Astrocyte (in vitro differentiated cells and primary cell): ENCODE data around the gene PTPRO. TPM values are rescaled to one million over a fixed set of nuclear protein-coding genes. Genes with fewer than 3 reads are reported as not detected.

Source experiments
- DNase-seq: peaks from one replicate; pipeline ENCODE4 v3.0.0-alpha.2; 2010; ENCODE audit warnings: low read depth
- FAIRE-seq: peaks from 2 replicates; lab custom pipeline; 2011; peaks lifted over from hg19 to GRCh38; lab: Jason Lieb, UNC
- H2AFZ ChIP-seq: 2 replicates; pipeline ENCODE4 v1.6.0; 2012; ENCODE audit warnings: low read depth, low read length, inconsistent platforms
- H3K27ac ChIP-seq: 2 replicates; pipeline ENCODE4 v1.5.1; 2011; ENCODE audit warnings: low read depth, low read length, inconsistent platforms
- H3K27me3 ChIP-seq: 2 replicates; pipeline ENCODE4 v1.6.0; 2011; ENCODE audit warnings: low read length, inconsistent platforms; ENCODE audit not compliant: insufficient read depth
- H3K36me3 ChIP-seq: 2 replicates; pipeline ENCODE4 v1.5.1; 2011; ENCODE audit warnings: low read length, inconsistent platforms; ENCODE audit not compliant: insufficient read depth
- H3K4me1 ChIP-seq: 2 replicates; pipeline ENCODE4 v1.5.1; 2011; ENCODE audit warnings: low read length, inconsistent platforms; ENCODE audit not compliant: insufficient read depth
- H3K4me2 ChIP-seq: 2 replicates; pipeline ENCODE4 v1.6.0; 2012; ENCODE audit warnings: low read length, inconsistent platforms
- H3K4me3 ChIP-seq: 2 replicates; pipeline ENCODE4 v1.5.1; 2011; ENCODE audit warnings: low read depth, mild to moderate bottlenecking, low read length, inconsistent platforms; ENCODE audit not compliant: insufficient read depth
- H3K79me2 ChIP-seq: 2 replicates; pipeline ENCODE4 v1.6.0; 2012; ENCODE audit warnings: mild to moderate bottlenecking, low read length, inconsistent platforms; ENCODE audit not compliant: insufficient read depth
- H3K9ac ChIP-seq: 2 replicates; pipeline ENCODE4 v1.6.0; 2012; ENCODE audit warnings: mild to moderate bottlenecking, low read length, inconsistent platforms
- H3K9me3 ChIP-seq: 2 replicates; pipeline ENCODE4 v1.5.1; 2012; ENCODE audit warnings: low read depth, mild to moderate bottlenecking, low read length, inconsistent platforms; ENCODE audit not compliant: insufficient read depth
- H4K20me1 ChIP-seq: 2 replicates; pipeline ENCODE4 v1.6.0; 2012; ENCODE audit warnings: low read length, inconsistent platforms; ENCODE audit not compliant: insufficient read depth
- H3K27ac Mint-ChIP-seq: one replicate; pipeline ENCODE4 v1.8.0; 2021; ENCODE audit warnings: mild to moderate bottlenecking, mixed read lengths; ENCODE audit not compliant: unreplicated experiment
- H3K27me3 Mint-ChIP-seq: one replicate; pipeline ENCODE4 v1.8.0; 2021; ENCODE audit warnings: low read depth, mixed read lengths; ENCODE audit not compliant: unreplicated experiment
- H3K36me3 Mint-ChIP-seq: one replicate; pipeline ENCODE4 v1.8.0; 2021; ENCODE audit warnings: low read depth, mixed read lengths; ENCODE audit not compliant: unreplicated experiment
- H3K4me1 Mint-ChIP-seq: one replicate; pipeline ENCODE4 v1.8.0; 2021; ENCODE audit warnings: low read depth, mixed read lengths; ENCODE audit not compliant: unreplicated experiment
- H3K4me3 Mint-ChIP-seq: one replicate; pipeline ENCODE4 v1.8.0; 2021; ENCODE audit warnings: mild to moderate bottlenecking, moderate library complexity, mixed read lengths; ENCODE audit not compliant: unreplicated experiment
- H3K9me3 Mint-ChIP-seq: one replicate; pipeline ENCODE4 v1.8.0; 2021; ENCODE audit warnings: mild to moderate bottlenecking, mixed read lengths; ENCODE audit not compliant: unreplicated experiment
- EZH2 ChIP-seq: IDR thresholded peaks from 2 replicates; pipeline ENCODE4 v1.6.1; 2012; ENCODE audit warnings: mild to moderate bottlenecking, low read length, inconsistent platforms; ENCODE audit not compliant: insufficient read depth
- total RNA-seq: library from RNA; stranded (reverse); gene quantifications from 2 replicates; pipeline ENCODE4 v1.2.1, GENCODE V29; 2021
- TF ChIP-seq, protein P1 (sequence below): IDR thresholded peaks from 2 replicates; pipeline ENCODE4 v1.5.1; 2011; ENCODE audit warnings: low read depth, mild to moderate bottlenecking, inconsistent platforms, low read length, moderate library complexity; ENCODE audit not compliant: insufficient read depth

The PTPRO gene
- total RNA-seq, 1 donor from 2014 or later: 0.39 TPM

DNA sequence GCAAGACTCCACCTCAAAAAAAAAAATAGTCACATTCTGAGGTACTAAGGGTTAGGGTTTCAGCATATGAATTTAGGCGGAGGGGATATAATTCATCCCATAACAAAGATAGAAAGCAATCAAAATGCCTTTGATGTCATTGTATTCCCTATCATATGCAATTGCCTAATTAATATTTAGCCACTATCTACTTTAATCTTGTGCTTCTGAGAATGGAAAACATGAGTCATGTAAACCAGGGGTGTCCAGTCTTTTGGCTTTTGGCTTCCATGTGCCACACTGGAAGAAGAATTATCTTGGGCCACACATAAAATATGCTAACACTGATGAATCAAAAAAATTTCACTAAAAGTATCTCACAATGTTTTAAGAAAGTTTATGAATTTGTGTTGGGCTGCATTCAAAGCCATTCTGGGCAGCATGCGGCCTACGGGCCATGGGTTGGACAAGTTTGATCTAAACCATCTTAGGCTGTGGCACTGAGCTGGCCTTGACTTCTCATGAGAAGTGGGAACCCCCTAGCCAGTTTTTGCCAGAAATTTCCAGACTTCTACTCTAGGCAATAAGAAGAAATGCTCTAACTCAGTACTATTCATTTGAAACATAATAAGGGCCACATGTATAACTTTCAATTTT, 219.8 kb downstream of the PTPRO start:
- H3K9me3 Mint-ChIP-seq: no peaks in the 10 kb centered on the region
- H3K27ac Mint-ChIP-seq: peak overlapping the region; percentile 50
- peaks cover 14% of the 10 kb centered on the region for H3K4me1 Mint-ChIP-seq
- no peaks in the 10 kb centered on the region for H3K27me3 Mint-ChIP-seq
- H3K4me2 ChIP-seq: no peak overlapping the region
- no peaks in the 10 kb centered on the region for H4K20me1 ChIP-seq
- no peak overlapping the region for H3K9ac ChIP-seq
- no peaks in the 10 kb centered on the region for H3K9me3 ChIP-seq
- no peaks in the 10 kb centered on the region for H3K36me3 ChIP-seq
- H3K4me3 ChIP-seq: no peak overlapping the region
- no peak for TF ChIP-seq EZH2
- TF ChIP-seq, protein P1, sequence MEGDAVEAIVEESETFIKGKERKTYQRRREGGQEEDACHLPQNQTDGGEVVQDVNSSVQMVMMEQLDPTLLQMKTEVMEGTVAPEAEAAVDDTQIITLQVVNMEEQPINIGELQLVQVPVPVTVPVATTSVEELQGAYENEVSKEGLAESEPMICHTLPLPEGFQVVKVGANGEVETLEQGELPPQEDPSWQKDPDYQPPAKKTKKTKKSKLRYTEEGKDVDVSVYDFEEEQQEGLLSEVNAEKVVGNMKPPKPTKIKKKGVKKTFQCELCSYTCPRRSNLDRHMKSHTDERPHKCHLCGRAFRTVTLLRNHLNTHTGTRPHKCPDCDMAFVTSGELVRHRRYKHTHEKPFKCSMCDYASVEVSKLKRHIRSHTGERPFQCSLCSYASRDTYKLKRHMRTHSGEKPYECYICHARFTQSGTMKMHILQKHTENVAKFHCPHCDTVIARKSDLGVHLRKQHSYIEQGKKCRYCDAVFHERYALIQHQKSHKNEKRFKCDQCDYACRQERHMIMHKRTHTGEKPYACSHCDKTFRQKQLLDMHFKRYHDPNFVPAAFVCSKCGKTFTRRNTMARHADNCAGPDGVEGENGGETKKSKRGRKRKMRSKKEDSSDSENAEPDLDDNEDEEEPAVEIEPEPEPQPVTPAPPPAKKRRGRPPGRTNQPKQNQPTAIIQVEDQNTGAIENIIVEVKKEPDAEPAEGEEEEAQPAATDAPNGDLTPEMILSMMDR: no peak
- H3K27me3 ChIP-seq: no peaks in the 10 kb centered on the region
- no peak overlapping the region for H3K27ac ChIP-seq
- peaks cover 9% of the 10 kb centered on the region for H3K4me1 ChIP-seq
- no peaks in the 10 kb centered on the region for H3K36me3 Mint-ChIP-seq
- no peak overlapping the region for H3K4me3 Mint-ChIP-seq
- no peak overlapping the region for H2AFZ ChIP-seq
- DNase-seq: no peak
- FAIRE-seq: no peak
- H3K79me2 ChIP-seq: no peaks in the 10 kb centered on the region

DNA sequence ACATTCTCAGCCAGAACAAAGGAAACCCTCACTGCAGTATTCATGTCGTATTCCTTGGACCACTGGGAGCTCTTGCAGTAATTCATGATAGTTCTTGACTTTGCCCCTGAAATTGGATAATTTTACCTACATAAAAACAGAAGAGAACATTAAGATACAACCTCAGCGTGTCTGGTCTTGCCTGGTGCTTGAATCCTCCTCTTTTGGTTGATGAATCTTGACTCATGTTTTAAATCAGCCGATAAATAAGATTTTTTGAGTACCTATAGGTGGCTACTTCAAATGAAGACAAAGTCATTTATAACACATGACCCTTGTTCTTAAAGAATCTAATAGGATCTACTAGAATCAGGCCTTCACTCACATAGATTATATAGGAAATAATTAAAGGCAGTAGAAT, 221.0 kb downstream of the PTPRO start:
- H3K4me1 Mint-ChIP-seq: peaks cover 14% of the 10 kb centered on the region
- Histone ChIP-seq H3K79me2 (no peaks in the 10 kb centered on the region), H3K4me2 (no peak overlapping the region), H3K4me1 (peaks cover 9% of the 10 kb centered on the region), H3K36me3 (no peaks in the 10 kb centered on the region), H2AFZ (no peak overlapping the region), H3K9me3 (no peaks in the 10 kb centered on the region), H3K27me3 (no peaks in the 10 kb centered on the region), H4K20me1 (no peaks in the 10 kb centered on the region), H3K4me3 (no peak overlapping the region), H3K9ac (no peak overlapping the region), H3K27ac (no peak overlapping the region)
- H3K27me3 Mint-ChIP-seq: no peaks in the 10 kb centered on the region
- H3K4me3 Mint-ChIP-seq: no peak overlapping the region
- no peaks in the 10 kb centered on the region for H3K9me3 Mint-ChIP-seq
- FAIRE-seq: peak; percentile 60
- H3K27ac Mint-ChIP-seq: no peak overlapping the region
- DNase-seq: no peak
- H3K36me3 Mint-ChIP-seq: no peaks in the 10 kb centered on the region
- TF ChIP-seq, protein P1: no peak
- TF ChIP-seq EZH2: no peak

DNA sequence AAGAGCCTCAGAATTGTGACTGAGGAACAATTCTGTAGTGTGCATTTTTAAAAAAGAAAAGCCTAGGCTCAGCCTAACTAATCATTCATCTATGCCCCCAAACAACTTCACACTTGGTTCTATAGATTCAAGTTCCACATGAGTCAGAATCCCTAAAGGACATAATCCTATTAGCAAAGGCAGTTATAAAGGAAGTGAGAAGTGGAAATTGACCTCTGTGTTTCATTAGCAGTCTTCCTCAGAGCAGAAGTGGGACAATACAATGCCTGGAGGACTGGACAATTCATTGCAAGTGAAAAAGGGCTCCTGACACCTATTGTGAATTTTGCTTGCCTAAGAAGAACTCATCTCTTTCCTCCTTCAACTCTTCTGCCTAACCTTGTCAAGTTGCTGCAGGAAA, 222.3 kb downstream of the PTPRO start:
- Mint-ChIP-seq H3K36me3 (no peaks in the 10 kb centered on the region), H3K4me1 (peaks cover 14% of the 10 kb centered on the region), H3K27ac (no peak overlapping the region), H3K27me3 (no peaks in the 10 kb centered on the region), H3K4me3 (no peak overlapping the region), H3K9me3 (no peaks in the 10 kb centered on the region)
- Histone ChIP-seq H3K4me3 (no peak overlapping the region), H3K36me3 (no peaks in the 10 kb centered on the region), H2AFZ (no peak overlapping the region), H4K20me1 (no peaks in the 10 kb centered on the region), H3K4me2 (no peak overlapping the region), H3K9me3 (no peaks in the 10 kb centered on the region), H3K79me2 (no peaks in the 10 kb centered on the region), H3K27me3 (no peaks in the 10 kb centered on the region), H3K9ac (no peak overlapping the region), H3K27ac (no peak overlapping the region), H3K4me1 (peaks cover 9% of the 10 kb centered on the region)
- TF ChIP-seq, protein P1: no peak
- TF ChIP-seq EZH2: no peak
- no peak for FAIRE-seq
- no peak for DNase-seq
